Hindlimb muscle (tissue), 1 donor: ENCODE results near the gene OLAH. TPM values are rescaled to one million over a fixed set of nuclear protein-coding genes. Genes with fewer than 3 reads are reported as not detected.
A peak's percentile ranks its signal among the peaks of the same experiment; 100 is the strongest.

Experiments
- DNase-seq: peaks from one replicate; pipeline ENCODE4 v3.0.0-alpha.2; 2013
- polyA plus RNA-seq: library from polyadenylated mRNA; unstranded; fragments of 120-200 nt; gene quantifications from one replicate; pipeline ENCODE4 v1.2.1, GENCODE V29; 2013; ENCODE audit not compliant: insufficient read length

Gene OLAH
- polyA plus RNA-seq, 1 donor = not detected

DNA sequence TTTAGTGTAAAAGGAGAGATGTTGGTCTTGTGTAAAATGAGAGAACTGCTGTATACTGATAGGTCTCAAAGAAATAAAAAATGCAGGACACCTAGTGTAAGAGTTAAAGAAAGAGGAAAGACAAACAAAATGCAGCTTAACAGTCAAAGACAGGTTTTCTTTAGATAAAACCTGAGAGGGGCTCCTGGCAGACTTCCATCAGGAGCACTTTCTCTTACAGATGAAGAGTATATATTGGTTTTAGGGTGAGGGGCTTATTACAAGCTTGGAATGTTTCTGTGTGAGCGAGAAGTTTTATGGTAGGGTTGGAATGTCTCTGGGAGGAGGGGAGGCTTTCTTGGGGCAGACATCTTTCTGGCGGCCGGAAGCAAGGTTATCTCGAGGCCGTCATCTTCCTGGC, 28.6 kb downstream of the OLAH start:
- no peak for DNase-seq

DNA sequence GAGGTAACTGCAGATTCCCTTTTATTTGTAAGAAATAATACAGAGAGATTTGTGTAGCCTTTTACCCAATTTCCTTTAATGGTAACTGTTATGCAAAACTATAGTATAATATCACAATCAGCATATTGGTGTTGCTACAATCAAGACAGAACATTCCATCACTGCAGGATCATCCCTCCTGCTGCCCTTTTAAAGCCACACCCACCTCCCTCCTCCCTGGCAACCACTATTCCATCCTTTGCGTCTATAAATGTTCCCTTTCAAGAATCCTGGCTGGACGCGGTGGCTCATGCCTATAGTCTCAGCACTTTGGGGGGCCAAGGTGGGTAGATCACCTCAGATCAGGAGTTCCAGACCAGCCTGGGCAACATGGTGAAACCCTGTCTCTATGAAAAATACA, 31.7 kb downstream of the OLAH start:
- DNase-seq = no peak

DNA sequence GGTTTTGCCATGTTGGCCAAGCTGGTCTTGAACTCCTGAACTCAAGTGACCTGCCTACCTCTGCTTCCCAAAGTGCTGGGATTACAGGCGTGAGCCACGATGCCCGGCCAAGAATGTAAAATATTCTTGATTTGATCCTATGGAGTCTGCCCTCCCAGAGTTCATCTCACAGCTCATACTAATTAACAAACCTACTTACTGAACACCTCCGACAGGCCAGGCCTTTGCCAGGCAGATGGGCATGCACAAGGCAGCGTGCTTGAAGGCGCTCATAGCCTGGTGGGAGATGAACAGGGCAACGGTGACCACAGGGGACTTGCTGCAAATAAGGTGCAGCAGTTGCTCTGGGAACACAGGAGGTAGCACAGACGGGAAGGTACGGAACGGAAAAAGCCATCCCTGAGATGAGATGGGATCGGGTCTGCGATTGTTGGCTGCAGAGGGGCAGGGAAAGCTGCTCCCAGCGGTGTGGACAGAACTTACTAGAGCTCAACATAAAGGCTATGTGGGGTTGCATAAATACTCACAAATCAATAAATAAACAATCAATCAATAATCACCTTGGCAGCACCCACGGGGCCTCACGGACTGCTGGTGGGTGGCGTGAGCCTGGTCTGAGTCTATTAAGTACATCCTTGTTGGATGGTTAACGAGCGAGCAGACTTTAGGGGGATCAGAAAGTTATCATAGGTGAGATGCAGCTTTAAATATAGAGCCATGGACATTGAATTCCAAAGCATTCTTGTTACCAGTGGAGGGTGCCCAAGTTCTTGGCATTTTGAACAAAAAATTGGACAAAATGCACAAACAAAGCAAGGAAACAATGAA, 40.1 kb downstream of the OLAH start:
- peak; percentile 23 for DNase-seq

DNA sequence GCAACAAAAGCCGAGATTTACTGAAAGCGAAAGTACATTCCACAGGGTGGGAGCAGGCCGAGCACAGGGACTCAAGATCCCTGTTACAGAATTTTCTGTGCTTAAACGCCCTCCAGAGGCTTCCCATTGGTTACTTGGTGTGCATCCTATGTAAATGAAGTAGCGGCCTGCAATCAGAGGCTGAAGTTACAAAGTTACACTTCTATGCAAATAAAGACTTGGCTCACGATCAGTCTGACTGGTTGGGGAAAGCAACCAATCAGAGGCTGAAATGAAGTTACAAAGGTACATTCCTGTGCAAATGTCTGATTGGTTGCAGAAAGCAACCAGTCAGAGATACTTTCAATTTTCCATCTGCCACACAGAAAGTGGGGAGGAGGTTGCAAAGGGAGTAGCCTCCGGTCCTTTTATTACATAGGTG, 40.8 kb downstream of the OLAH start:
- peak; percentile 79 for DNase-seq

DNA sequence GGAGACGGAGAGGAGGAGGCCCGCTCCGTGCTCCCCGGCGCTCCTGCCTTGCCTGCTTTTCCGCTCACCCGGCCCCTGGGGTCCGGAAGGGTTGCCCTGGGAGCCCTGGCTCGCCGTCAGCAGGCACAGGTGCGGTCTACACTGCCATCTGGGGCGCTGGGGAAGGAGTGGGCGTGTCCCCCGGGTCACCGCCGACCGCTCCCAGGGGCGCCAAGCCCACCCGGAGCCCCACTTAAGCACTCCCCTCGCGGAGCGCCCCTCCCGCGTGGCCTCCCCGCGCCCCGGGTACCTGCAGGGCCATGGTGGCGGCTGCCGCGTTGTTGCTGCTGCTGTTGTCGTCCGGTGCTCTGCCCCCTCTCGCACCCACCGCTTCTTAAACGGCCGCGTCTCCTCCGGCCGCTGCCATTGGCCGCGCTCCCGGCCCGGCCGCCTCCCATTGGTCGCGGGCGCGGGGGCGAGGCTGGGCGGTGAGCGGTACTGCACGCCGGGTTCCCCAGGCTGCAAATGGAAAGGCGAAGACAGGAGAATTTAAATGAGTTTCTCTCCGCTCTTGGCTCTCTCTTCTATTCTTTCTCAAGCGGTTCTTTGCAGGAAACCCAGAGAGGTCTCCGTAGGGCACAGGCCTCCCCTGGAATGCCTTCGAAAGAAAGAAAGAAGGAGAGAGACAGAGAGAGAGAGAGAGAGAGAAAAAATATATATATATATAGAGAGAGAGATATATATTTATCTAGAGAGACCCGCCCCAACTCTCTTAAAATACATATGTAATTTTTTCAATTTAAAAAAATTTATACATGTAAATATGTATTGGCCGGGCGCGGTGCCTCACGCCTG, 44.9 kb downstream of the OLAH start, which contains the start of gene ACBD7:
ACBD7 (minus strand) TSS at position 349 of the 834 bp plus-strand sequence; CDS start at position 301, 48 bp downstream.
- peak; percentile 81 for DNase-seq

DNA sequence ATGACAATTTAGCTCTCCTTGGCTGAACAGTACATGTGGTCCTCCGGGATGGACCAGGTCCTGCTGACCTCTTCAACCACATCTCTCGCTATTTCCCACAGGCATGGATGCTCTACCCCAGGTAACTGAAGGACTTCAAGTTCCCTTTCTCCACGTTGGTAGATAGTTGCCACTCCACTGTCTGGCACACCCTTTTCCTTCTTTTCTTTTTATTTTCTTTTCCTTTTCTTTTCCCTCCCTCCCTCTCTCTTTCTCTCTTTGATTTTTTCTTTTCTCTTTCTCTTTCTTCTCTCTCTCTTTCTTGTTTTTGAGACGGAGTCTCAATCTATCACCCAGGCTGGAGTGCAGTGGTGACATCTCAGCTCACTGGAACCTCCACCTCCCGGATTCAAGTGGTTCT, 47.7 kb downstream of the OLAH start:
- DNase-seq = no peak

DNA sequence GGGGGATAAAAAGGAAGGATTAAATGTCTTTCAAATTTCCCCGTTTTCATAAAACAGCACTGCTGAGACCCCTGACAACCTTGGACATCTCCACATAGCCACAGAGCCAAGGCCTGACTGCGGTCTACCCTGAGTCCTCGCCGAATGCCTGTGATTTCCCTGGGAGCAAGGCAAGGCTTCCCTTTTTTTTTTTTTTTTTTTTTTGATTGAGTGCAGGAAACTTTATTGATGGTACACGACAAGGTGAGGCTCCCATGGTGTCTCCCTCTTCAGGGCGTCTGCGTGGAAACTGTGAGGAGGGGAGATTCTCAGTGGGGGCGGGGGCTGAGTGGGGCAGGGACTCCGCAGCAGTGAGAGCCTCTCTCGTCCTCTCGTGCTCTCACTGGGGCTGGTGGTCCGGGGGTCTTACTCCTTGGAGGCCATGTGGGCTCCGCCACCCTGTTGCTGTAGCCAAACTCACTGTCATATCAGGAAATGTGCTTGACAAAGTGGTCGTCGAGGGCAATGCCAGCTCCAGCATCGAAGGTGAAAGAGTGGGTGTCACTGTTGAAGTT, 49.2 kb downstream of the OLAH start:
- DNase-seq = no peak

DNA sequence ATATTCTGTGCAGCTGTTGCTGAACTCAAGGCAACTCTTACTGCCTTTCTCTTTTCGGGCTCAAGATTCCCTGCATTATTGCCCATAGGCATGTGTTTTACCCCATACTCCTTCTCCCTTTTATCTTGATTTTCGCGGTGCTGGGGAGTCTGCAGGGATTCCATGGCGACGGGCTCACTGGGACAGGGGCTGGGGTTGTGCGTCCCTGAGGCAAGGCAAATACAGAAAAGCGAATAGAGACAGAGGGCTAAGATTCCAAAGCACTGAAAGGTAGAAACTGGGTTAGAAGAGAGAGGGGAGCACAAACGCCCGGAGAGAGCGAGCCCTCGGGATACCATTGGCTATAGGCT, 52.9 kb downstream of the OLAH start:
- DNase-seq = no peak

DNA sequence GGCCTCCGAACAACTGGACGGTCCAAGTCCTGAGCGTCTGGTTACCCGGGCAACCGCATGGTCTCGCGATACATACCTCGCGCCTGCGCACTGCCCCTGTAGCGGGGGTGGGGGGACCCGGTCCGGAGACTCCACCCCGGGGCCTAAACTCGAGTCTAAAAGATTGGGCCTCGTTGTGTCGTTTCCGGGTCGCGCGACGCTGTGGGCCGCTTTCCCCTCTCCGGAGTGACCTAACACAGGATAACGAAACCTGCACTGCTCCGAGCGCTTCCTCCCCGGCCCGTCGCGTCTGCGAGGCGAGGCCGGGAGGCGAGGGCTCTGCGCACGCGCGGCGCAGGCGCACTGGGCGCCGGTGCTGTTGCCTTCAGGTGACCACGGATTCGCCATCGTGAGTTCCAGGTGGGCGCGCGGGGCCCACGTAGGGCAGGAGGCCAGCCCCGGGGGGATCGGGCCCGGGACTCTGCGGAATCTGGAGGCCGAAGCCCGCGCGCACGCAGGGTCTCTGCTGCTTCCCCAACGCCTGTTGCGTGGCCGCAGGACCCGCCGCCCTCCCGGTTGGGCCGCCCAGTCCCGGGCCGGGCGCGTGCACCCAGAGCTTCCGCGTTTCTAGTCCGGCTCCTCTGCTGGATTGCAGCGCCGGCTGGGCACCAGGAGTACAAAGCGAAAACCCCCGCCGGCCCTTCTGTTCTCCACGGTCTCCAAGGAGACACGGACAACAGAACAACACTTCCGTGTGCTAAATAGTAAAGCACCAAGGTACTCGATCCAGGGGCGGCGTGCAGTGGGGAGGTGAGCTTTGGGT, 53.5 kb downstream of the OLAH start, which contains the start of gene RPP38:
RPP38 (plus strand) TSS at position 345 of the 802 bp plus-strand sequence. CDS start 5,960 bp downstream, outside the sequence.
- peak; percentile 96 for DNase-seq

DNA sequence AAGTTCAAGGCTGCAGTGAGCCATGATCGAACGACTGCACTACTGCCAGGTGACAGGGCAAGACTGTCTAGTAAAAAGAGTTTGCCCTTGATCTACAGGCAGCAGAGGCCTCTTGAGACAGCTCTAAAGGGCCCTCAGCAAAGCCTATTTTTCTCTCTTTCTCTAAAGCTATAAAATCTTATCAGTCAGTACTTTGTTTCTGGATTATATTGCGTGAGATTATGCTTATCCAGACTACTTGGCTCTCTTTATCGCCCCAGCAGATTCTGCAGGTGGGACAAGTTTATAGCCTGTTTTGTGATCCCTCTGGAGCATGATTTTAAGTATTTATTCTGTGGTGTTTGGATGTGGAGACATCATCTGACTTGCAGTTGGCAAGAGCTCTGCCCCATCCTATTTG, 56.1 kb downstream of the OLAH start:
- DNase-seq = no peak

DNA sequence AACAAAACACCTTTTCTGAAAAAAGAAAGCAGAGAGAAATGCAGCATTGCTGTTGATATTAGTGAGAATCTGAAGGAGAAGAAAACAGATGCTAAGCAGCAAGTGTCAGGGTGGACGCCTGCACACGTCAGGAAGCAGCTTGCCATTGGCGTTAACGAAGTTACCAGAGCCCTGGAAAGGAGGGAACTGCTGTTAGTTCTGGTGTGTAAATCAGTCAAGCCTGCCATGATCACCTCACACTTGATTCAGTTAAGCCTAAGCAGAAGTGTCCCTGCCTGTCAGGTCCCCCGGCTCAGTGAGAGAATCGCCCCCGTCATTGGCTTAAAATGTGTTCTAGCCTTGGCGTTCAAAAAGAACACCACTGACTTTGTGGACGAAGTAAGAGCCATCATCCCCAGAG, 59.8 kb downstream of the OLAH start:
- DNase-seq = no peak

DNA sequence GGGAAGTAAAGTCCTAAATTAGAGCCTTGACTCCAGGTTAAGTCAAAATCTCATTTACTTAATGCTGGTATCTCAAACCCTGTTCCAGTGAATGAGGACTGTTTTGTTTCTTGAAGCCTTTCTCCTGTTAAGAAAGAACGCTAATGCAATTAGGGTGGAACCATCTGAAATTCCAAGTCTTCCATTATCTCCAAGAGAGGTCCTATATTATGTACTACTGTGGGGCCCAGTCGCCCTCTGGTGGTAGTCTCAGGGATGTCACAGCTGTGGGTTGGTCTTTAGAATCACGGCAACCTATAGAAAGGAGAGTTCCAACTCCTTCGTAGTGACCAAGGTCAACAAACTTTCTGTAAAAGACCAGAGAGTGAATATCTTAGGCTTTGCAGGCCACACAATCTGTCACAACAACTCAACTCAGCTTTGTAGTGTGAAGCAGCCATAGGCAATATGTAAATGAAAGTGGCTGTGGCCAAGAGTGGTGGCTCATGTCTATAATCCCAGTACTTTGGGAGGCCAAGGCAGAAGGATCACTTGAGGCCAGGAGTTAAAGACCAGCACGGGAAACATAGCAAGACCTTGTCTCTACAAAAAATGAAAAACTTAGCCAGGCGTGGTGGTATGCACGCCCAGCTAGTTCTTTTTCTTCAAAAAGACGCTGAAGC, 62.7 kb downstream of the OLAH start:
- peak; percentile 59 for DNase-seq

DNA sequence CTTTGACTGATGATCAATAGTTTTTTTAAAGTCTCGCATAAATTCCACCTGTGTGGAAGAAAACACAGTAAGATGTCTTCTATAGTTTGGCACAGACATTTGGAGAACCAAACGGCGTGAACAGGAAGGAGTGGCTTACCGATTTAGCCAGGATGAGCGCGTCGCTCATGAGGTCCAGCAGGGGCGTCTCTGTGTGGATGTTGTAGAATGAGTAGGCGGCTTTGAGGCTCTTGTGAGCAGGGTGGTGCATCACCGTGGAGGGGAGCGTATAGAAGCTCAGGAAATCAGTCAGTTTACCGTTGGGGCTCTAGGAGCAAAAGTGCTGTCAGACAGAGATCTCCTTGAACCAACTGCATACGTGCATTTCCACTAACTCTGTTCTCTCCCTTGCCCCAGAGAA, 68.9 kb downstream of the OLAH start:
- DNase-seq = no peak

DNA sequence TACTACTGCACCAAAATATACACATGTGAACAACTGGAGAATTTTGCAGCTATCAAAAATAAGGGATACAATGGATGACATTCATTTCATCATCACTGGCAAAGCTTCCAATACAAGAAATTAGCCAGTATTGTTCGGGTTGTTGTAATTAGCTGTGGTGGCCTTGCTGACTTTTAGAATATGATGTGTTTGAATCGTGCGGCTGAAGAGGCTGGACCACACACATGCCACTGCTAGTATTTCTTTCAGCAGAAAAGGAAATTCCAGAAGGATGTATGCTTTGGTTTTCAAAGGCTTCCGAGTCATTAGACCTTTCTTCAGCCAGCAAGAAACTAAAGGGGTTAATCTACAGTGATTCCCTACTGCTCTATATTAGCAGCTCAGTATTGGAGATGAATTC, 70.0 kb downstream of the OLAH start:
- DNase-seq = no peak

DNA sequence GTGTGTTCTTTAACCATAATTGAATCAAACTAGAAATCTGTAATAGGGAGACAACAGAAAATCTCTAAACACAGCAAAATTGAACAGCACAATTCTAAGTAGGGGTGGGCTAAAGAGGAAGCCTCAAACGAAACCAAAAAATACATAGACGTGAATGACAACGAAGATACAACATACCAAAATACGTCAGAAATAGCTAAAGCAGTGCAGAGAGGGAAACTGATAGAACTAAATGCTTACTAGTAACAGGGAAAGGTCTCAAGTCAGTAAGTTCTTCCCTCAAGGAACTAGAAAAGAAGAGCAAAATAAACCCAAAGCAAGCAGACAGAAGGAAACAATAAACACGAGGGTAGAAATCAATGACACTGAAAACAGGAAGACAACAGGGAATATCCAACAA, 72.5 kb downstream of the OLAH start:
- DNase-seq = no peak

DNA sequence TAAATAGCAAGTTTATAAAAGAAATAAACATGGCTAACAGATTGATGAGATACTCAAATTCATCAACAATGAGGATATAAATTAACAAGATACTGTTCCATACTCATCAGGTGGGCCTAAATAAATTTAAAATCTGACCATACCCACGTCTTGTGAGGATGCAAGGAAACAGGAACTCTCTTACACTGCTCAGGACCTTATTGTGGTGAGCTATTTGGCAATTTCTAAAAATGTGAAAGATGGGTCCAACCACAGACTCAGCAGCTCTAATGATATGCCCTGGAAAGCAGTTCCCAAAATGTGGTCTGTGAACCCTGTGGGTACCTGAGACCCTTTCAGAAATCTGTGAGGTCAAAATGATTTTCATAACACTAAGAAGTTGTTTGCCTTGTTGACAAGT, 74.9 kb downstream of the OLAH start:
- no peak for DNase-seq

DNA sequence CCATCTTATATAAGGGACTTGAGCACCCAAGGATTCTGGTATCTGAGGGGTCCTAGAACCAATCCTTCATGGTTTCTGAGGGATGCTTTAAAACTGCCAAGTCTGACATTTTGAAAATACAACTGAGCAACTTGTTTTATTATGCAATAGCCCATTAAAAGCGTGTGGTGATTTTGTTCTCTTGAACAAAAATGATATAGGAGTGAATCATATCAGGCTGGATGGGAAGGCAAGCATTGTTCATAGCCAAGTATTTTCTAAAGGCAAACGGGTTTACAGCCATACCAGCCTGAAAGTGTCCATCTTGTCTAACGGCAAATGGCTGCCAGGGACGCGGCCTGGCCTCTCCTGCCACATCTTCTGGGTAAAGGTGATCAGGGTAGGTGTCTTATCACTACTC, 76.8 kb downstream of the OLAH start:
- no peak for DNase-seq

DNA sequence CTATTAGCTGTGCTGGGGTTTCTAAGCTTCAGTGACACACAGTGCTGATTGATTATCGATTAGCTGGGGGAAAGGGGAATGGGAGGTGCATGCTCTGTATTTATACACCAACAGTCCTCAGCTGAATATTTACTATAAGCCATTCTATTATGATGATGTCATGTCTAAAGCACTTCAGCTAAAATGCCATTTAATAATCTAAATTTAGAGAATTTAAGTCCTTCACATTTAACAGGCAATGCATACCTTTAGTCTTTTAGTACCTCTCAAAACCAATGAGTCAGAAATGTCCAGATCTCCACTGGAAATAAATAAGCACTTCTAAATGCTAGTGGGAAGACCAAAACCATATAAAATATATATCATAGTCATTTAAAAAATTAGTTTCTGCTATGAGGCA, 78.0 kb downstream of the OLAH start:
- no peak for DNase-seq

DNA sequence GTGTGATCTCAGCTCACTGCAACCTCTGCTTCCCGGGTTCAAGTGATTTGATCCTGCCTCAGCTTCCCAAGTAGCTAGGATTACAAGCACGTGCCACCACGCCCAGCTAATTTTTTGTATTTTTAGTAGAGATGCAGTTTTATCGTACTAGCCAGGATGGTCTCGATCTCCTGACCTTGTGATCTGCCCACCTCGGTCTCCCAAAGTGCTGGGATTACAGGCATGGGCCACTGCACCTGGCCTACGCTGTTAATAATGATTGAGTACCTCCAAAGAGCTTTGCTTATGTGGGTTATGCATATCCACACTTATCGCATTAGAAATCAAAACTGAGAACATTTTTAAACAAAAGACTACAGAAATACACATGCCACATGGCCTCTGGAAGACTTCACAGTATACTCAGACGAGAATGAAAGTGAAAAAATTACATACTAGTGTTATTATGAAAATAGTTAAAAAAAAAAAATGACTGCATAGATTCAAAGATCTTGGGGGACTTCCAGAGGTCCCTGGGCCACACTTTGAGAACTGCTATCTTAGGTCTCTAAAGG, 78.8 kb downstream of the OLAH start:
- no peak for DNase-seq
